ENCODE results near the gene DYNLT5. TPM values are rescaled to one million over a fixed set of nuclear protein-coding genes. Genes with fewer than 3 reads are reported as not detected.
"Not testable (repeated sequence)": the region's sequence is repeated elsewhere in the genome, so short reads cannot be mapped to it uniquely, and the experiment has no call there.

DYNLT5 gene
- total and polyA plus RNA-seq, 12 donors: 0.21 to 2.6 (median 0.50) TPM; not detected in 3

DNA sequence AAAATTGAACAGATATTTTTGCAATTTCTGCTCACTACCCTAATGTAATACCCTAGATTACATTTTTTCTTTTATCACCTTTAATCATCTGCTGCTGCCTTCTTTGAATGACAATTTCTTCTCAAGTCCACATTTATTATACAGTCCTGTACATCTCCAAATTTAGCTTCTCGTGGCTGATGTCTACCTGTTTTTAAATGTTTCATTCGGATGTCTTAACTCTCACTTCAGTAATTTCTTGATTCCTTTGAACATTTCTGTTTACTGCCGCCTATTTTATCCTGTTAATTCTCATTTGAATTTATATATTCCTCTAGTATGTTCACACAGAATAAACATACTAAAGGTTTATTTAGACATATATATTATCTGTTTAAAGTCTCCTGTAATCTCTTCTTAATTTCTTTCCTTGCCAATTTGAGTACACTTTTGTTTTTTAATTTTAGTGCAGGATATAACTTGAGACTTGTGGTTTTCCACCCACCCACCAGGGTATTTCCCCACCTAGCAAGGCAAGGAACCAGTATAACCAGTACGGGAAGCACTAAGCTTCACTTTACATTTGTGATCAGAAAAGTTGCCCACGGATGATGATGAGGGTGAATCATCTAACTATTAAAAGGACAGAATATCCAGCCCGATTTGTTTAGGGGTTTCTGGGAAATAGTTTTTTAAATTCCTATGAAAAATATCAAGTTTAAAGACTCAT is 36.1 kb downstream of the DYNLT5 start:
- Histone ChIP-seq H3K4me3 (no peak overlapping the region), H3K4me1 (replicated peaks in 1 of 2) (no peaks in the 10 kb centered on the region), H3K9me3 (replicated peaks in 1 of 3) (no peaks in the 10 kb centered on the region), H3K36me3 (replicated peaks in 1 of 2) (no peaks in the 10 kb centered on the region), H3K27me3 (no peaks in the 10 kb centered on the region), H3K27ac (no peak overlapping the region)
- intact Hi-C loops (cut with DNase I): no loop called here
- no peak for DNase-seq
- WGBS, 4 donors: 68 to 81% (median 75%) methylated on average over 6 of the region's 6 CpGs
- TF ChIP-seq, protein P1, sequence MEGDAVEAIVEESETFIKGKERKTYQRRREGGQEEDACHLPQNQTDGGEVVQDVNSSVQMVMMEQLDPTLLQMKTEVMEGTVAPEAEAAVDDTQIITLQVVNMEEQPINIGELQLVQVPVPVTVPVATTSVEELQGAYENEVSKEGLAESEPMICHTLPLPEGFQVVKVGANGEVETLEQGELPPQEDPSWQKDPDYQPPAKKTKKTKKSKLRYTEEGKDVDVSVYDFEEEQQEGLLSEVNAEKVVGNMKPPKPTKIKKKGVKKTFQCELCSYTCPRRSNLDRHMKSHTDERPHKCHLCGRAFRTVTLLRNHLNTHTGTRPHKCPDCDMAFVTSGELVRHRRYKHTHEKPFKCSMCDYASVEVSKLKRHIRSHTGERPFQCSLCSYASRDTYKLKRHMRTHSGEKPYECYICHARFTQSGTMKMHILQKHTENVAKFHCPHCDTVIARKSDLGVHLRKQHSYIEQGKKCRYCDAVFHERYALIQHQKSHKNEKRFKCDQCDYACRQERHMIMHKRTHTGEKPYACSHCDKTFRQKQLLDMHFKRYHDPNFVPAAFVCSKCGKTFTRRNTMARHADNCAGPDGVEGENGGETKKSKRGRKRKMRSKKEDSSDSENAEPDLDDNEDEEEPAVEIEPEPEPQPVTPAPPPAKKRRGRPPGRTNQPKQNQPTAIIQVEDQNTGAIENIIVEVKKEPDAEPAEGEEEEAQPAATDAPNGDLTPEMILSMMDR (IDR thresholded peaks at IDR 0.05): no peak
- TF ChIP-seq POLR2A (IDR thresholded peaks at IDR 0.05): no peak

DNA sequence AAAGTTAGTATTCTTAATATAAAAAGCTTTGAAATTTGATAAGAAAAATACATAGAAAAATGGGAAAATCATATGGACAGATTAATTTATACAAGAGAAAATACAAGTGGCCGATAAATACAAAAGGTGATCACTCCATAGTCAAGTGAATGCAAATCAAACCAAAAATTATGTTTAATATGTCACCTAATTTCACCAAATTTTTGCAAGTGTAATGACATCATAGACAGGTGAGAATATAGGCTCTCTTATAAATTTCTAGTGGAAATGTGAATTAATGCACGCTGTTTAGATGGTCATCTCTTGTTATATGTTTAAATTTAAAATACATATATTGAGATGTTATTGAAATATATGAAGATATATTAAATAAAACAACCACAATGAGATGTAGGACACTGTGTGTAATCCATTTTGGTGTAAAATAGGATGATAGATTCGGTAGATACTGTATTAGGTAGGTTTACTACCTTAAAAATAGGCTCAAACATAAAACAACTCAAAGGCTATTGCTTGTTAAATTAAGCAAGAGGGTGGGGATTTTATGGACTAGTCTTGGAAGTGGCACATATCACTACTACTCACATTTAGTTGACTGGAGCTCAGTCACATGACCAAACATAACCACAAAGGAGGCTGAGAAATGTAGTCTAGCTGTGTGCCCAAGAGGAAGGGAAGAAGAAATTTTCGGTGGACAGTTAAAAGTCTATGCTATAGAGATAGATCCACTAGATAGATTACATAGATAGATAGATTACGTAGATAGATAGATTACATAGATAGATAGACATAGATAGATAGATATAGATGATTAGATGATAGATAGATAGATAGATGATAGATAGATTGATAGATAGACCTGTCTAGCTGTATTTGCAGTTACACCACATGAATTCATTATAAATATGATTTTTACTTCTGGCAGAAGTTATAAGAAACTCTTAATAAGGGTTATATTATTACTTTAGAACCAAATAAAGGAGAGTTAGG is 39.7 kb downstream of the DYNLT5 start:
- 79 to 85% (median 82%) methylated on average over 5 of the region's 5 CpGs for WGBS, 4 donors
- no peaks in the 10 kb centered on the region for H3K4me1 ChIP-seq (replicated peaks in 1 of 2)
- intact Hi-C loops (cut with DNase I): no loop called here
- no peaks in the 10 kb centered on the region for H3K9me3 ChIP-seq (replicated peaks in 1 of 3)
- H3K27me3 ChIP-seq: no peaks in the 10 kb centered on the region
- TF ChIP-seq, protein P1 (IDR thresholded peaks at IDR 0.05): no peak
- no peak for TF ChIP-seq POLR2A (IDR thresholded peaks at IDR 0.05)
- H3K36me3 ChIP-seq (replicated peaks in 1 of 2): no peaks in the 10 kb centered on the region
- DNase-seq: no peak
- no peak overlapping the region for H3K4me3 ChIP-seq
- H3K27ac ChIP-seq: no peak overlapping the region

DNA sequence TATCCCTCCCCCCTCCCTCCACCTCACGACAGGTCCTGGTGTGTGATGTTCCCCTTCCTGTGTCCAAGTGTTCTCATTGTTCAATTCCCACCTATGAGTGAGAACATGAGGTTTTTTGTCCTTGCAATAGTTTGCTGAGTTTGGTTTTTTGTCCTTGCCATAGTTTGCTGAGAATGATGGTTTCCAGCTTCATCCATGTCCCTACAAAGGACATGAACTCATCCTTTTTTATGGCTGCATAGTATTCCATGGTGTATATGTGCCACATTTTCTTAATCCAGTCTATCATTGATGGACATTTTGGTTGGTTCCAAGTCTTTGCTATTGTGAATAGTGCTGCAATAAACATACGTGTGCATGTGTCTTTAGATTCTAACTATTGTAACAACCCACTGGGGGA is 43.6 kb downstream of the DYNLT5 start:
- DNase-seq; H3K36me3 ChIP-seq (replicated peaks in 1 of 2); H3K4me3 ChIP-seq; intact Hi-C loops (cut with DNase I); H3K4me1 ChIP-seq (replicated peaks in 1 of 2); H3K27ac ChIP-seq; H3K27me3 ChIP-seq; H3K9me3 ChIP-seq (replicated peaks in 1 of 3): not testable (repeated sequence)
- 77 to 93% (median 88%) methylated on average over 2 of the region's 2 CpGs for WGBS, 4 donors

DNA sequence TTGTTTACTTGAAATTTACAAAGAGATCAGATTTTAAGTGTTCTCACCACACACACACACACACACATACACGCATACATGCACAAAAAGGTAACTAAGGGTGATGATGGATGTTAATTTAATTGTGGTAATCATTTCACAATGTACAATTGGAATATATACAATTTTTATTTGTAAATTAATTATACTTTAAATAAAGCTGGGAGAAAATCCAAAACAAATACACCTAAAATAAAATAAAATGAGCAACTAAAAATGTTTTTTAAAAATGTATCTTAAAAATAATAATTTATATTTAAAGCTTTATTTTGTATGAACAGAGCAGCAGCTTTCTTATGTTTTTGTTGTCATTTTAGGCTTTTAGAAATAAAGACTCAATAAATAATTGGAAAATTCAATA is 57.0 kb downstream of the DYNLT5 start:
- no peak for DNase-seq
- WGBS, 4 donors: 74 to 88% (median 78%) methylated on average over 1 of the region's 1 CpG
- no peaks in the 10 kb centered on the region for H3K4me1 ChIP-seq (replicated peaks in 1 of 2)
- H3K9me3 ChIP-seq (replicated peaks in 1 of 3): no peaks in the 10 kb centered on the region
- no peak overlapping the region for H3K27ac ChIP-seq
- no peaks in the 10 kb centered on the region for H3K36me3 ChIP-seq (replicated peaks in 1 of 2)
- no peaks in the 10 kb centered on the region for H3K27me3 ChIP-seq
- H3K4me3 ChIP-seq: no peak overlapping the region
- TF ChIP-seq, protein P1 (IDR thresholded peaks at IDR 0.05): no peak
- TF ChIP-seq POLR2A (IDR thresholded peaks at IDR 0.05): no peak
- intact Hi-C loops (cut with DNase I): no loop called here
